ENCODE measurements around the gene ZNF618.

The ZNF618 gene, protein sequence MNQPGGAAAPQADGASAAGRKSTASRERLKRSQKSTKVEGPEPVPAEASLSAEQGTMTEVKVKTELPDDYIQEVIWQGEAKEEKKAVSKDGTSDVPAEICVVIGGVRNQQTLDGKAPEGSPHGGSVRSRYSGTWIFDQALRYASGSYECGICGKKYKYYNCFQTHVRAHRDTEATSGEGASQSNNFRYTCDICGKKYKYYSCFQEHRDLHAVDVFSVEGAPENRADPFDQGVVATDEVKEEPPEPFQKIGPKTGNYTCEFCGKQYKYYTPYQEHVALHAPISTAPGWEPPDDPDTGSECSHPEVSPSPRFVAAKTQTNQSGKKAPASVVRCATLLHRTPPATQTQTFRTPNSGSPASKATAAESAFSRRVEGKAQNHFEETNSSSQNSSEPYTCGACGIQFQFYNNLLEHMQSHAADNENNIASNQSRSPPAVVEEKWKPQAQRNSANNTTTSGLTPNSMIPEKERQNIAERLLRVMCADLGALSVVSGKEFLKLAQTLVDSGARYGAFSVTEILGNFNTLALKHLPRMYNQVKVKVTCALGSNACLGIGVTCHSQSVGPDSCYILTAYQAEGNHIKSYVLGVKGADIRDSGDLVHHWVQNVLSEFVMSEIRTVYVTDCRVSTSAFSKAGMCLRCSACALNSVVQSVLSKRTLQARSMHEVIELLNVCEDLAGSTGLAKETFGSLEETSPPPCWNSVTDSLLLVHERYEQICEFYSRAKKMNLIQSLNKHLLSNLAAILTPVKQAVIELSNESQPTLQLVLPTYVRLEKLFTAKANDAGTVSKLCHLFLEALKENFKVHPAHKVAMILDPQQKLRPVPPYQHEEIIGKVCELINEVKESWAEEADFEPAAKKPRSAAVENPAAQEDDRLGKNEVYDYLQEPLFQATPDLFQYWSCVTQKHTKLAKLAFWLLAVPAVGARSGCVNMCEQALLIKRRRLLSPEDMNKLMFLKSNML

DNA sequence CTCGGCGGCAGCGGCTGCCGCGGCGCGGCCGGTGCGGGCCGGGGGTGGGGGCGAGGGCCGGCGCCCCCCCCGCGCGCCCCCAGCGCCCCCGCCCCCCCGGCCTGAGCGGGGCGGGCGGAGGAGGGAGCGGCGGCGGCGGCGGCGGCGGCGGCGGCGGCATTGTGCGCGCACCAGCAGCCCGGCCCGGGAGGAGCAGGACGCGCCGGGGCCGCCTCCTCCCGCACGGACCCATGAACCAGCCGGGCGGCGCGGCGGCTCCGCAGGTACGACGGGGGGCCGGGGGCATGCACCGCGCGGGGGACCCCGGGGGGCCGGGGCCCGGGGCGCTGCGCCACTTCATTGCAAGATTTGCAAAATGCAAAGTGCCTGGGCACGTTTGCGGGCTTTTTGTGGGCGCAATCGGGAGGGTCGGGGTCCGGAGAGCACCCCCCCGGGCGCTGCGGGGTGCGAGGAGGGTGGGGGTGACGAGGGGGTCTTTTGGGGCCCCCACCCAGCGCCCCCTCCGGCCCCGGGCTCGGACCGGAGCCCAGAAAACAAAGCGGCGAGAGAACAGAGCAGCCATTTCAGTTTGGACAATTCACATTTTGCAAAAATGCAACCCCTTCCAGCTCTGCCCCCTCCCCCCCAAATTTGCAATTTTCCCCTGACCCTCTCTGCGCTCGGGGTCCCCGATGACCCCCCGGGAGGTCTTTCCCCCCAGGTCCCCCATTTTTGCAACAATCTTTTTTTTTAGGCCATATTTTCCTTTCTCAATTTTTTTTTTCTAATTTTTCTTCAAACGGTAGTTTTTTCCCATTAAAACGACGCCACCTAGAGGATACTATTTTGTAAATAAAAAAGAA, at the start of gene ZNF618:
Gene ZNF618 (plus strand): TSS at position 159 of the 842 bp plus-strand sequence. CDS start 72 bp downstream, at position 231.
- no peak for DNase-seq (ENCODE audit: low read depth)

DNA sequence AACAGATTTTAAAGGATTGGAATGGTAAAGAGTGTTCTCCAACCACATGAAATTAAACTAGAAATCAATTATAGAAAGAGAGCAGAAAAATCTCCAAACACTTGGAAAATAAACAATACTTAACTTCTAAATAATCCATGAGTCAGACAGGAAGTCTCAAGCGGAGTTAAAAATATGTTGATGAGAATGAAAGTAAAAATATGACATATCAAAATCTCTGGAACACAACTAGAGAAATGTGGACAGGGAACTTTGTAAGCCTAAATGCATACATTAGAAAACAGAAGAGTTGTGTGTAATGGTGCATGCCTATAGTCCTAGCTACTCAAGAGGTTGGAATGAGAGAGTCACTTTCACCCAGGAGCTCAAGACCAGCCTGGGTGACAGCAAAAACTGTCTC, 47.9 kb upstream of the ZNF618 start:
- no peak for DNase-seq (ENCODE audit: low read depth)

GRCh38 chr9:113837334-113837733, 38.8 kb upstream of the ZNF618 start:
- DNase-seq (ENCODE audit: low read depth): no peak

GRCh38 chr9:113842086-113842485, 34.0 kb upstream of the ZNF618 start:
- no peak for DNase-seq (ENCODE audit: low read depth)

DNA sequence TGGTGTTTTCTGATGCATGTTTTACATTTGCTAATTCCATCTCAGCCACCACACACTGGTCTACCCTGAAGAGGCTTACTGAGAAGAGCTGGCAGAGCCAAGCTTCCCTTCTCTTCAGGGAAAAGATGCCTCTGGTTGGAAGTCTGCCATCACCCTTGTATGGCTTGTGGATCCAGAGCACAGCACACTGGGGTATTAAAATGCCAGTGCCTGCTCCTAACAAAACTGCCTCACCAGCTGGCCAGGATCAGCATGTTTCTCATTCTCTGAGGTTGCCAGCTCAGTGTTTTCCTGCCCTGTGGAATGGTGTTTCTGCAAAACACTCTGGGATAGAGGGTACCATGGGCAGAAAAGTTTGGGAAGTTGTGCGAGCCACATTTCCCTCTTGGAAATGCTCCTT, 31.6 kb upstream of the ZNF618 start:
- DNase-seq (ENCODE audit: low read depth): no peak

DNA sequence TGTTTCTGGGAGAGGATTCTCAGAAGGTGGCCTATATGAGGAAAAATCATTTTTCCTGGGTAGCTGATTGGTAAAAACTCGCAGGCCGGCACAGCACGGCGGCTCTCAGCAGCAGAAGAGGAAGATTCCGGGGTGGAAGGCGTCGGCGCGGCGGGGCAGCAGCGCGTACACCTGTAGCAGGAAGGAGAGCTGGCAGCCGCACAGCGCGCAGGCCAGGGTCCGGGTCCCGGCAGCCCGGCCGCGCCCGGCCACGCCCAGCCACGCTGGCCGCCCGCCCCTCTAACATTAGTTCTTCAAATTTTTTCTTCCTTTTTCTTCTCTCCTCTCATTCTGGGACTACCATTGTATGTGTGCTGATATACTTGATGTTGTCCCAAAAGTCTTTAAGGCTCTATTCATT, 24.8 kb upstream of the ZNF618 start:
- no peak for DNase-seq (ENCODE audit: low read depth)

DNA sequence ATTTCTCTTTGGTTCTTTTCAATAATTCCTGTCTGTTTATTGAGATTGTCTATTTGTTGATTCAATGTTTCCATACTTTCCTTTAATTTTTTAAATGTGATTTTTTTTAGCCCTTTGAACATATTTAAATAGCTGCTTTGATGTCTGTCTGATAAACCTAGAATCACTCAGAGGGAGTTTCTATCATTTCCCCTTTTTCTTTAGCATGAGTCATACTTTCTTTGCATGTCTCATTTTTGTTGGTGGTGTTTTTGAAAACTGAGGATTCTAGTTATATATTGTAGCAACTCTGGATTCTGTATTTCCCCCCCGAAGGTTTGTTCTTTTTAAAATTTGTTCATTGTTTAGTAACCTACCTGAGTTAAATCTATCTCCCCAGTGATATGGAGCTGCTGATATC, 24.2 kb upstream of the ZNF618 start:
- DNase-seq (ENCODE audit: low read depth): no peak

GRCh38 chr9:113853333-113853732, 22.8 kb upstream of the ZNF618 start:
- DNase-seq (ENCODE audit: low read depth): no peak

- DNase-seq (ENCODE audit: low read depth): no peak
Measured at GRCh38 chr9:113854310-113854709, 21.8 kb upstream of the ZNF618 start.

DNA sequence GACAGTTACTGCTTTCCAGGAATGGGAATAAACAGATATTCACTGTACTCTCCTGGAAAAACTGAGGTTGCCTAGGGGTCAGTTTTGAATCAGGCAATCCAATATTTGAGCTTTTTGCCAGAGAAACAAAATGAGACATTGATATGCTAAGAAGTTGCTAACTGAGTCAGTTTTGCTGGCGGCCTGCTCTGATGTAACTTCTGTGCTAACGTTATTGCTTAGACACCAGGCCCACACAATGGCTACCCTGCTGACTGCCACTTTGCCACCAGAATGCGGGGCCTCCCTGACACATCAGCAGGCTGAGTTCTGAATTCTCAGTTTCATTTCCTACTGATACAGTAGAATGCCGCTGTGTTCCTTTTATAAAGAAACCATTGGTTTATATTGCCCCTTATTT, 18.2 kb upstream of the ZNF618 start:
- no peak for DNase-seq (ENCODE audit: low read depth)

DNA sequence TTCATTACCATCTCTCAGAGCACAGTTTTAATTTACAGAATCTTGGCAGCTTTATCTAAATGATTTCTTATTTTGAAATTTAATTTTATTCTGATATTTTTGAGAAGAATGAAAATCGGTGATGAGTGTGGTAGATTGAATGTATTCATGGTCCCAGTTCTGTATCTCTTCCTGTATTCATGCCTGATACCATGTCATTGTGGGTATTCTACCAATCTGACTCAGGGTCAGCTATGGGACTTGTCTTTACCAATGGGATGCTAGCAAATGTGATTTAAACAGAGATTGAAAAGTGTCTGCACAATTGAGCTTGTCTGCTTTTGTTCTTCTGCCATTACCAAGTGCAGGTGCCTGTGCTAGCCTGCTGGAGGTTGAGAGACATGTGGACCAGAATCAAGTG, 17.8 kb upstream of the ZNF618 start:
- DNase-seq (ENCODE audit: low read depth): no peak

DNA sequence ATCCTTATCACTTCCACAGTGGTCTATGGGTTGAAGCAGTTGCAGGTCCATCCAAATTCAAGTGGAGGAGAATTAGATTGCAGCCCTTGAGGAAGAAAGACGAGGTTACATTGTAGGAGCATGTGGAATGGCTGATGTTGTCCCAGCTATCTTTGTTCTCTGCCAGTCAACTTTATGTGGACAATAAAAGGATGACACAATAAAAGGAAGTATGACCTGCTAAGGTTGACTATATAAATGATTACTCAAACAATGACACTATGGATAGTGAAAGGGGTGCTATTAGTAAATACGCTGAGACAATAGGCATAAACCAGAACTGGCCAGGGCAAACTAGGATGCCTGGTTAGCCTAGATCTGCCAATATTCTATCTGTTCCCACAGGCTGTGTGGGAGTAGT, 12.8 kb upstream of the ZNF618 start:
- DNase-seq (ENCODE audit: low read depth): no peak

DNA sequence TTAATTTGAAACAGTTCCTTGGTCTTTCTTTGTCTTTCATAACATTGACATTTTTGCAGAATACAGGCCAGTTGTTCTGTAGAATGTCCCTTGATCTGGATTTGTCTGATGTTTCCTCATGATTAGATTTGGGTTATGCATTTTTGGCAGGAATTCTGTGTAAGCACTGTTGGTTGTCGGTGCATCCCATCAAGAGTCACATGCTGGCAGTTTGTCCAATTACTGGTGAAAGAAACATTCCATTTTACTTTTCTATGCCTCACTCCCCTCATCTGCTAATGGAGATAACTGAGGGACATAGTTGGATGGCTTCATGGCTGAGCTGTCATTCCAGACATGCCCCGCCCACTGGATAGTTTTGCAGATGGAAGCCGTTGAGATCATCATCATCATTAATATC, 7.6 kb upstream of the ZNF618 start:
- DNase-seq (ENCODE audit: low read depth): no peak

GRCh38 chr9:113872485-113873143, 3.5 kb upstream of the ZNF618 start:
- DNase-seq (ENCODE audit: low read depth): no peak

- no peak for DNase-seq (ENCODE audit: low read depth)
Measured at GRCh38 chr9:113873446-113873845, 2.7 kb upstream of the ZNF618 start.

GRCh38 chr9:113873926-113874325, 2.2 kb upstream of the ZNF618 start:
- DNase-seq (ENCODE audit: low read depth): no peak

- no peak for DNase-seq (ENCODE audit: low read depth)
Measured at GRCh38 chr9:113875459-113876150, 504 bp upstream of the ZNF618 start.

- no peak for DNase-seq (ENCODE audit: low read depth)
Measured at GRCh38 chr9:113876993-113877368, 872 bp downstream of the ZNF618 start.

GRCh38 chr9:113879318-113879717, 3.2 kb downstream of the ZNF618 start:
- no peak for DNase-seq (ENCODE audit: low read depth)

DNA sequence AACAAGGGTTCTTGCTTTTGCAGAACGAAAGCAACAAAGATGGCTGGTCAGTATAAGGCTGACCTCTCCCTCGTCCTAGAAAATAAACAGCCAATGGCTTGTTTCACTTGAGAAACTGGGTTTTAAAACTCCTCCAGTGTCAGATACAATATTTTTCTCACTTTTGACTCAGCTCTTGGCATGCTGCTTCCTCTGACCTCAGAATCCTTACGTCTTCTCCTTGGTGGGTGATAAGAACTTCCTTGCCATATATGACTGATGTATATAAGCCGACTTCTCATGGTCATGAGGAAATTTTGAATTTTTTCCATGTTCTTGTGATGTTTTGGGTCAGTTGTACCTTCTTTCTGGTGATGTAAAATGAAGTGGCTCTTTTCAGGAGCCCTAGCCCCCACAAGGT, 3.8 kb downstream of the ZNF618 start:
- DNase-seq (ENCODE audit: low read depth): no peak

GRCh38 chr9:113882181-113882580, 6.1 kb downstream of the ZNF618 start:
- DNase-seq (ENCODE audit: low read depth): no peak

Measured in stimulated activated CD4-positive, alpha-beta T cell treated with anti-CD3 and anti-CD28 coated beads, Interleukin-2, amount 100 ng/mL, for 4 hours (primary cell).